ENCODE results near the gene GRIA4. TPM values are rescaled to one million over a fixed set of nuclear protein-coding genes. Genes with fewer than 3 reads are reported as not detected.

Gene GRIA4
- total RNA-seq, 1 donor from 2014 or later, result 8.7 TPM

DNA sequence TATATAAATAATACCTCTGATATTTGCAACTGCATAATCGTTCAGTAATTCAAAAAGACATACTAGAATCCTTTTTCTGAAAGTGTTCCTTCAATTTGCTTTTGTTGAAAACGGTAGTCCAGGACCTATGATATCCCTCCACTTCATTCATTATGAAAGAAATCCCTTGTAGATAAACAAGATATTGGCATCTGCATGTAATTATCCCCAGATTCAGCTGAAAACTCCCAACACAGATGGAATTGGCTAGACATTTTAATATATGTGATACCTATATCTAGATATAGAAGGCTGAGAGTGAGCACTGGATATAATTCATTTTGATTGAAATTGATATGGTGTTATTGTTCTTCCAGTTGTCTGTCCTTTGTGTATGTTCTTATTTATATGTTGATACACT lies 302.8 kb downstream of the GRIA4 start:
- Mint-ChIP-seq H3K27ac (ENCODE audit: unreplicated experiment) (no peak overlapping the region), H3K9me3 (ENCODE audit: unreplicated experiment) (no peaks in the 10 kb centered on the region), H3K36me3 (ENCODE audit: low read depth, unreplicated experiment) (no peaks in the 10 kb centered on the region), H3K27me3 (ENCODE audit: unreplicated experiment) (no peaks in the 10 kb centered on the region), H3K4me1 (ENCODE audit: unreplicated experiment) (peaks cover 5% of the 10 kb centered on the region), H3K4me3 (ENCODE audit: unreplicated experiment) (no peak overlapping the region)
- TF ChIP-seq, protein P1, sequence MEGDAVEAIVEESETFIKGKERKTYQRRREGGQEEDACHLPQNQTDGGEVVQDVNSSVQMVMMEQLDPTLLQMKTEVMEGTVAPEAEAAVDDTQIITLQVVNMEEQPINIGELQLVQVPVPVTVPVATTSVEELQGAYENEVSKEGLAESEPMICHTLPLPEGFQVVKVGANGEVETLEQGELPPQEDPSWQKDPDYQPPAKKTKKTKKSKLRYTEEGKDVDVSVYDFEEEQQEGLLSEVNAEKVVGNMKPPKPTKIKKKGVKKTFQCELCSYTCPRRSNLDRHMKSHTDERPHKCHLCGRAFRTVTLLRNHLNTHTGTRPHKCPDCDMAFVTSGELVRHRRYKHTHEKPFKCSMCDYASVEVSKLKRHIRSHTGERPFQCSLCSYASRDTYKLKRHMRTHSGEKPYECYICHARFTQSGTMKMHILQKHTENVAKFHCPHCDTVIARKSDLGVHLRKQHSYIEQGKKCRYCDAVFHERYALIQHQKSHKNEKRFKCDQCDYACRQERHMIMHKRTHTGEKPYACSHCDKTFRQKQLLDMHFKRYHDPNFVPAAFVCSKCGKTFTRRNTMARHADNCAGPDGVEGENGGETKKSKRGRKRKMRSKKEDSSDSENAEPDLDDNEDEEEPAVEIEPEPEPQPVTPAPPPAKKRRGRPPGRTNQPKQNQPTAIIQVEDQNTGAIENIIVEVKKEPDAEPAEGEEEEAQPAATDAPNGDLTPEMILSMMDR (IDR thresholded peaks at IDR 0.05; ENCODE audit: unreplicated experiment), result no peak
- DNase-seq (ENCODE audit: low spot score), result no peak

DNA sequence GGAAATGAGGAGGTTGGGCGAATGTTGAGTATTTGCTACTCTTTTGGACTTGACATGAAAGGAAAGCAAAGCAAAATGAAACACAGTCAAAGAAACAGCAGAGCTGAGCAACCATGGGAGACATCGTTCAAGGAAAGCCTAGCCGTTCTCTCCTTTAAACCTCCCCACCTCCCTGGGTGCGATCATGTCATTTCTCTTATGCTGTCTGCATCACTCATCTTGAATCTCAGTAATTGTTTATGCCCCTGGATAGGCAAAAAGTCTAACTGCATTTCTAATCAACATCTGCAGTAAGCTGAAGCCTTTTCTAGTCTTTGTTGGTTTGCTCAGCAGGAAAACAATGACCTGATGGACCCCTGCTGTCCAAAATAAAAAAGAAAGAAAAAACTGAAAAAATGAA lies 305.1 kb downstream of the GRIA4 start:
- Mint-ChIP-seq H3K9me3 (ENCODE audit: unreplicated experiment) (no peaks in the 10 kb centered on the region), H3K27me3 (ENCODE audit: unreplicated experiment) (no peaks in the 10 kb centered on the region), H3K27ac (ENCODE audit: unreplicated experiment) (no peak overlapping the region), H3K36me3 (ENCODE audit: low read depth, unreplicated experiment) (no peaks in the 10 kb centered on the region), H3K4me1 (ENCODE audit: unreplicated experiment) (peaks cover 5% of the 10 kb centered on the region), H3K4me3 (ENCODE audit: unreplicated experiment) (no peak overlapping the region)
- DNase-seq (ENCODE audit: low spot score), result no peak
- TF ChIP-seq, protein P1 (IDR thresholded peaks at IDR 0.05; ENCODE audit: unreplicated experiment), result no peak

DNA sequence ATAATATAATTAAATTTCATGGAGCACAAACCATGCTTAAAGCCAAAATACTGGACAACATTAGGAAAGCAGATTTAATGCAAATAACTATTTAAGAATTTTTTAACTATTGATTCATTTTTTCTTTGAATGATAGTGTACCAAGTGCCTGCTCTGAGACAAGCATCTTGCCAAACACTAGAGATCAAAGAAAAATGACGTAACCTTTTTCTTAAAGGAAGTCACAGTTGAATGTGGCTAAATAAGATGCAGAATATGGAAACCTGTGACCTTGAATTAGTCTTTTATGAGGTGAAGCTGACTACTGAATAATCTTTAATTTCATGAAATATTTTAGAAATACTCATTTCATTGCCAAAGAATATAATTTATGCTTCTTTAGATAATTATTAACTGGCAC lies 308.2 kb downstream of the GRIA4 start:
- H3K27ac Mint-ChIP-seq (ENCODE audit: unreplicated experiment), result no peak overlapping the region
- no peak for DNase-seq (ENCODE audit: low spot score)

DNA sequence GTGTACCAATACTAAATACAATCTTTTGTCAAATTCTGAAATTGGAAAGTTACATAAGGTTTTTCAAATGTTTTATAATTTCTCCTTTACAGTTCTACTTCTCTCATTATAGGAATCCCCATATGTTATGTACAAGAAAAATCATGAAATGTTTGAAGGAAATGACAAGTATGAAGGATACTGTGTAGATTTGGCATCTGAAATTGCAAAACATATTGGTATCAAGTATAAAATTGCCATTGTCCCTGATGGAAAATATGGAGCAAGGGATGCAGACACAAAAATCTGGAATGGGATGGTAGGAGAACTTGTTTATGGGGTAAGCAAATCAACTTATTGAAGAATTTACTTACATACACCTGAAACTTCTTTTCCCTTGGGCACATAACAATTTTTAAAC lies 308.7 kb downstream of the GRIA4 start:
- no peak for DNase-seq (ENCODE audit: low spot score)
- Mint-ChIP-seq H3K4me1 (ENCODE audit: unreplicated experiment) (peaks cover 5% of the 10 kb centered on the region), H3K4me3 (ENCODE audit: unreplicated experiment) (no peak overlapping the region), H3K36me3 (ENCODE audit: low read depth, unreplicated experiment) (no peaks in the 10 kb centered on the region), H3K27me3 (ENCODE audit: unreplicated experiment) (no peaks in the 10 kb centered on the region), H3K9me3 (ENCODE audit: unreplicated experiment) (no peaks in the 10 kb centered on the region), H3K27ac (ENCODE audit: unreplicated experiment) (no peak overlapping the region)
- TF ChIP-seq, protein P1 (IDR thresholded peaks at IDR 0.05; ENCODE audit: unreplicated experiment), result no peak

More for the DNA sequence above, 308.2 kb downstream of the GRIA4 start:
- H3K4me3 Mint-ChIP-seq (ENCODE audit: unreplicated experiment), result no peak overlapping the region
- H3K36me3 Mint-ChIP-seq (ENCODE audit: low read depth, unreplicated experiment), result no peaks in the 10 kb centered on the region
- no peaks in the 10 kb centered on the region for H3K9me3 Mint-ChIP-seq (ENCODE audit: unreplicated experiment)
- H3K27me3 Mint-ChIP-seq (ENCODE audit: unreplicated experiment), result no peaks in the 10 kb centered on the region
- TF ChIP-seq, protein P1 (IDR thresholded peaks at IDR 0.05; ENCODE audit: unreplicated experiment), result no peak
- peaks cover 5% of the 10 kb centered on the region for H3K4me1 Mint-ChIP-seq (ENCODE audit: unreplicated experiment)

DNA sequence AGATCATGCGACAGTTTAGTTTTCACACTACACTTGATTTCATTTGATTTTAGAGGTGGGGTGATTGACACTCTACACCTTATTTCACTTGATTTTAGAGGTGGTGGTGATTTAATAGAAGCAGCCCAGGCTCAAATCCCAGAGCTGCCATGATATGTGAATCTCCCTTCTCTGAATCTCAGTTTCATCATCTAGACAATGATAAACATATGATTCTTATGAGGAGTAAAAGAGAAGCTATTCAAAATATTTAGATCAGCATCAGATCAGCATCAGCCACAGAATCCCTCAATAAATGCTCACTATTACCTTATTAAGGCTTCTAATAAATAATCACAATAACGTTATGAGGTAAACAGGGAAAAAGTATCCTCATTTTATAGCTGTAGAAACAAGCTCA lies 313.4 kb downstream of the GRIA4 start:
- Mint-ChIP-seq H3K4me3 (ENCODE audit: unreplicated experiment) (no peak overlapping the region), H3K36me3 (ENCODE audit: low read depth, unreplicated experiment) (no peaks in the 10 kb centered on the region), H3K27ac (ENCODE audit: unreplicated experiment) (no peak overlapping the region), H3K9me3 (ENCODE audit: unreplicated experiment) (no peaks in the 10 kb centered on the region), H3K27me3 (ENCODE audit: unreplicated experiment) (no peaks in the 10 kb centered on the region), H3K4me1 (ENCODE audit: unreplicated experiment) (no peaks in the 10 kb centered on the region)
- TF ChIP-seq, protein P1 (IDR thresholded peaks at IDR 0.05; ENCODE audit: unreplicated experiment), result no peak
- DNase-seq (ENCODE audit: low spot score), result no peak
